MM.1S (cell line): ENCODE results near the gene TTBK1.

ENCODE experiments used
- EZH2 ChIP-seq: fragments of 300-600 bp; sonication (generic); optimal IDR thresholded peaks from 2 replicates; pipeline ENCODE3; 2017; ENCODE audit warnings: low read depth, mild to moderate bottlenecking, antibody characterized with exemption, low read length, mixed read lengths
- TF ChIP-seq, protein P1 (sequence below): fragments of 300-600 bp; sonication (generic); IDR thresholded peaks from 2 replicates; pipeline ENCODE4 v1.5.1; 2016; ENCODE audit warnings: antibody characterized with exemption, low read length, mixed read lengths

DNA sequence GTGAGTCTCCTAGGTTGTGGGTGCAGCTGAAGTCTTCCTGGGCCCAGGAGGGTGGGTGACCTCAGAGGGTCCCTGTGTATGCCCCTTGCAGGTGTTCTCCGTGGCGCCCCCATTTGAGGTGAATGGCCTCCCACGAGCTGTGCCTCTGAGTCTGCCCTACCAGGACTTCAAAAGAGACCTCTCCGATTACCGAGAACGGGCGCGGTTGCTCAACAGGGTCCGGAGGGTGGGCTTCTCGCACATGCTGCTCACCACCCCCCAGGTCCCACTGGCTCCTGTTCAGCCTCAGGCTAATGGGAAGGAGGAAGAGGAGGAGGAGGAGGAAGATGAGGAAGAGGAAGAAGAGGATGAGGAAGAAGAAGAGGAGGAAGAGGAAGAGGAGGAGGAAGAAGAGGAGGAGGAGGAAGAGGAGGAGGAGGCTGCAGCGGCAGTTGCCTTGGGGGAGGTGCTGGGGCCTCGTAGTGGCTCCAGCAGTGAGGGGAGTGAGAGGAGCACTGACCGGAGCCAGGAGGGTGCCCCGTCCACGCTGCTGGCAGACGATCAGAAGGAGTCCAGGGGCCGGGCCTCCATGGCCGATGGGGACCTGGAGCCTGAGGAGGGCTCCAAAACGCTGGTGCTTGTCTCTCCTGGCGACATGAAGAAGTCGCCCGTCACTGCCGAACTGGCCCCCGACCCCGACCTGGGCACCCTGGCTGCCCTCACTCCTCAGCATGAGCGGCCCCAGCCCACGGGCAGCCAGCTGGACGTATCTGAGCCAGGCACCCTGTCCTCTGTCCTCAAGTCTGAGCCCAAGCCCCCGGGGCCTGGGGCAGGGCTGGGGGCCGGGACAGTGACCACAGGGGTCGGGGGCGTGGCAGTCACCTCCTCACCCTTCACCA is 39.6 kb downstream of the TTBK1 start:
- TF ChIP-seq EZH2: no peak
- TF ChIP-seq, protein P1, sequence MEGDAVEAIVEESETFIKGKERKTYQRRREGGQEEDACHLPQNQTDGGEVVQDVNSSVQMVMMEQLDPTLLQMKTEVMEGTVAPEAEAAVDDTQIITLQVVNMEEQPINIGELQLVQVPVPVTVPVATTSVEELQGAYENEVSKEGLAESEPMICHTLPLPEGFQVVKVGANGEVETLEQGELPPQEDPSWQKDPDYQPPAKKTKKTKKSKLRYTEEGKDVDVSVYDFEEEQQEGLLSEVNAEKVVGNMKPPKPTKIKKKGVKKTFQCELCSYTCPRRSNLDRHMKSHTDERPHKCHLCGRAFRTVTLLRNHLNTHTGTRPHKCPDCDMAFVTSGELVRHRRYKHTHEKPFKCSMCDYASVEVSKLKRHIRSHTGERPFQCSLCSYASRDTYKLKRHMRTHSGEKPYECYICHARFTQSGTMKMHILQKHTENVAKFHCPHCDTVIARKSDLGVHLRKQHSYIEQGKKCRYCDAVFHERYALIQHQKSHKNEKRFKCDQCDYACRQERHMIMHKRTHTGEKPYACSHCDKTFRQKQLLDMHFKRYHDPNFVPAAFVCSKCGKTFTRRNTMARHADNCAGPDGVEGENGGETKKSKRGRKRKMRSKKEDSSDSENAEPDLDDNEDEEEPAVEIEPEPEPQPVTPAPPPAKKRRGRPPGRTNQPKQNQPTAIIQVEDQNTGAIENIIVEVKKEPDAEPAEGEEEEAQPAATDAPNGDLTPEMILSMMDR: no peak
